Measurements from ENCODE around the gene STKLD1.

GRCh38 chr9:133426011-133426410 is 49.8 kb downstream of the STKLD1 start:
- no peak for TF ChIP-seq CTCF (conservative IDR thresholded peaks at IDR 0.05; ENCODE audit: low read depth, low read length)
- TF ChIP-seq EZH2 (IDR thresholded peaks at IDR 0.05; ENCODE audit: low read length, unreplicated experiment): no peak
- TF ChIP-seq EZH2phosphoT487 (IDR thresholded peaks at IDR 0.05; ENCODE audit: borderline replicate concordance, low read length): no peak
